RWPE1 (cell line): Measurements from ENCODE around the gene DSCAML1.
A peak's percentile ranks its signal among the peaks of the same experiment; 100 is the strongest.

ENCODE experiments used
- CTCF ChIA-PET: fragments of 350-600 bp; sonication (Branson Sonifier 250); formaldehyde crosslinking; extraction: SDS; loops from one replicate; lab custom pipeline; 2021; lab: Yijun Ruan, JAX
- POLR2A ChIA-PET: fragments of 400-600 bp; formaldehyde crosslinking; extraction: SDS; loops from one replicate; lab custom pipeline; 2020; ENCODE audit warnings: antibody characterized with exemption; ENCODE audit not compliant: low non-redundant PET; lab: Yijun Ruan, JAX
- DNase-seq: peaks from one replicate; pipeline ENCODE4 v3.0.0; 2012; ENCODE audit warnings: low spot score
- H3K27ac ChIP-seq: fragments of 450-650 bp; 2 replicates; pipeline ENCODE4 v1.5.1; 2017
- TF ChIP-seq, protein P1 (sequence below): fragments of 450-650 bp; conservative IDR thresholded peaks from 2 replicates; pipeline ENCODE4 v1.5.1; 2017; ENCODE audit warnings: low read depth, mild to moderate bottlenecking

DSCAML1 gene

DNA sequence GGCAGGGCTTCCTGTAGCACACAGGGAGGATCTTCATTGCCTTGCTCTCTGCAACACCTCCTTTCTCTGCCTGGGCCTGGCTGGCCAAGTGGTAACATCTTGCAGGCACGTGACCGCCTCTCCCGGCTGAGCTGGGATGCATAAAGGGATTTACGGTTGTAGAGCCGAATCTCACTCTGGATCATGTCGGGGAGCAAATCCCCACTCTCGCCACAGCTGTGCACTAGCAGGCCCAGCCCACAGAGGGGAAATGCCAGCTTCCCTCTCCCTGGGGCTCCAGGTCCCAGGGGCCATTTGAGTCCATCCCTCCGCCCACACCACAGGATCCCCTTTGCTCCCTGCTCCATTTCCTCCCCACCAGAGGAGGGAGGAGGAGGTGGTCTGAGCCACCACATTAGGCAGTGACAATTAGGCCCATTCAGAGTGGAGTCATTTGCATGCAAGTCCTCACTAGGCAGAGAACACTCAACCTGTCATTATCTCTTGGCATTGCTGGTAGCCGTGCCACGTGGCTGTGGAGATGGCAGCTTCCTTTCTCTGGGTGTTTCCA, 196.7 kb downstream of the DSCAML1 start:
- no peak overlapping the region for H3K27ac ChIP-seq
- ChIA-PET POLR2A (no interaction called here), CTCF (no interaction called here)
- TF ChIP-seq, protein P1, sequence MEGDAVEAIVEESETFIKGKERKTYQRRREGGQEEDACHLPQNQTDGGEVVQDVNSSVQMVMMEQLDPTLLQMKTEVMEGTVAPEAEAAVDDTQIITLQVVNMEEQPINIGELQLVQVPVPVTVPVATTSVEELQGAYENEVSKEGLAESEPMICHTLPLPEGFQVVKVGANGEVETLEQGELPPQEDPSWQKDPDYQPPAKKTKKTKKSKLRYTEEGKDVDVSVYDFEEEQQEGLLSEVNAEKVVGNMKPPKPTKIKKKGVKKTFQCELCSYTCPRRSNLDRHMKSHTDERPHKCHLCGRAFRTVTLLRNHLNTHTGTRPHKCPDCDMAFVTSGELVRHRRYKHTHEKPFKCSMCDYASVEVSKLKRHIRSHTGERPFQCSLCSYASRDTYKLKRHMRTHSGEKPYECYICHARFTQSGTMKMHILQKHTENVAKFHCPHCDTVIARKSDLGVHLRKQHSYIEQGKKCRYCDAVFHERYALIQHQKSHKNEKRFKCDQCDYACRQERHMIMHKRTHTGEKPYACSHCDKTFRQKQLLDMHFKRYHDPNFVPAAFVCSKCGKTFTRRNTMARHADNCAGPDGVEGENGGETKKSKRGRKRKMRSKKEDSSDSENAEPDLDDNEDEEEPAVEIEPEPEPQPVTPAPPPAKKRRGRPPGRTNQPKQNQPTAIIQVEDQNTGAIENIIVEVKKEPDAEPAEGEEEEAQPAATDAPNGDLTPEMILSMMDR: no peak
- no peak for DNase-seq

DNA sequence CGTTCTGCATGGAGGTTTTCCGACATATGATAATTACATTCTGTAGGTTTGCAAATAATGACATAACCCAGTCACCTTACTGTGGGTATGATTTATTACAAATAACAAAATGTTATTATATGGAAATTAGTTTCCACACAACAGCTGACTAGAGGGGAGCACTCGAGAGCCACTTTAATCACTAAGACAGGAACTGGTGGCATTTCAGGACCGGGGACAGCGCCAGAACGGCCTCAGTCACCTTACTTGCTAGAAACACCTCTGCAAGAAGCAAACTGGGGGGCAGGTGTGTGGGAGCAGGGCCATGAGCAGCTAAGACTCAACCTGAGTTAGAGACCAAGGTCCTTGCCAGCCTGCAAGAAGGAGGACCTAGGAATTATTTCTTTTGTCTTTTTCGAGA, 199.9 kb downstream of the DSCAML1 start:
- ChIA-PET POLR2A (no interaction called here), CTCF (no interaction called here)
- DNase-seq: peak; percentile 51
- TF ChIP-seq, protein P1: no peak
- no peak overlapping the region for H3K27ac ChIP-seq

DNA sequence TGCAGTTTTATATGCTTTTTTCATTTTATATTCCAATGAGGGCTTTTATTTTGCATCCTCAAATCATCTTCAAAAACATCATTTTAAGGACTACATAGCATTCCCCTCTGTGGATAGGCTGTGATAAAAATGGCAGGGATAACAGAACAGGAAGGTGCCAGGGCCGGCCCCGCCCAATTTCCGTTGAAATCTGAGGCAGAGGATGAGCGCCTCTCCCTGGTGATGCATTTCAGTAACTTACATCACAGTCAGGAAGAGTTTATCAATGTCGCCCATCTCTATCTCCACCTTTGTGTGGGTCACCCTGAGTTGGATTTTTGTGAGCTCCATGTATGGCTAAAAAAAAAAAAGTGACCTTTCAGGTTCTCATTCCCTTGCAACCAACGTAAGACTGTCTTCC, 201.6 kb downstream of the DSCAML1 start:
- POLR2A ChIA-PET: no interaction called here
- DNase-seq: no peak
- TF ChIP-seq, protein P1: no peak
- no peak overlapping the region for H3K27ac ChIP-seq
- CTCF ChIA-PET: interaction anchor here (0.5 kb wide), 1 partner anchor 1402 kb away, joined by 4 read pairs; no protein-coding TSS in a partner anchor

DNA sequence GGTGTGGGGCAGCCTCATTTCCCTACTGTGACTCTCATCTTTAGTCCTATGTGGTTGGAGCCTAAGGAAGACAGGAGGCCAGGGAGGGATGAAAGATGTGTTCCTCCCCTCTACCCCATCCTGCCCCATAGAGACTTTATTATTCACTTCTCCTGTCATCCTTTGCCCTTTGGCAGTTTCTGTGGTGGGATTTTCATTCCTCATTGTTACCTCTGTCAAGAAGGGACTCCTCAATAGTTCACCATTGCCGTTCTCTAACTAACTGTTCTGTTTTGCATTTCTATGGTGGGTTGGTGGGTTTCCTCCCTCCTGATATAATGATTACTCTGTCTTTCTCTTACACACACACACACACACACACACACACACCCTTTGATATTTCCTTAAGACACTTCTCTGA, 202.3 kb downstream of the DSCAML1 start:
- POLR2A ChIA-PET: no interaction called here
- DNase-seq: no peak
- CTCF ChIA-PET: no interaction called here
- no peak overlapping the region for H3K27ac ChIP-seq
- TF ChIP-seq, protein P1: no peak

DNA sequence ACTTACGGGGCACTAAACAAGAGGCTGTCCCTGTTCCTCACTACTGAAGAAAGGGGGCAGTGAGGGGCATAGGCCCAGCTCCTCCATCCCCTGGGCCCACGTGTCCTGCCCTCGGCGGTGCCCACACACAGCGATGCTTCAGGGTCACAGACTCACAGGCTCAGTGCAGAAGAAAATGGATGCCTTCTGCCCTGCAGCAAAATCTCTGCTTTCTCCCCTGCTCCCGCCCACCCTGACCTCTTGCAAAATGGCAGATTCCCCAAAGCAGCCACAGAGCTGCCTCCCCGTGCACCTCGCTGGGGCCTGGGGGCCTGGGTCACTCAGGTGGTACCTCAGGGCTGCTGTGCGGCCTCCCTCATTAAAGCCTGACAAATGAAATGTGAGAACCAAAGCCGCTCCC, 204.0 kb downstream of the DSCAML1 start:
- POLR2A ChIA-PET: no interaction called here
- TF ChIP-seq, protein P1: no peak
- no peak overlapping the region for H3K27ac ChIP-seq
- DNase-seq: no peak
- CTCF ChIA-PET: no interaction called here

DNA sequence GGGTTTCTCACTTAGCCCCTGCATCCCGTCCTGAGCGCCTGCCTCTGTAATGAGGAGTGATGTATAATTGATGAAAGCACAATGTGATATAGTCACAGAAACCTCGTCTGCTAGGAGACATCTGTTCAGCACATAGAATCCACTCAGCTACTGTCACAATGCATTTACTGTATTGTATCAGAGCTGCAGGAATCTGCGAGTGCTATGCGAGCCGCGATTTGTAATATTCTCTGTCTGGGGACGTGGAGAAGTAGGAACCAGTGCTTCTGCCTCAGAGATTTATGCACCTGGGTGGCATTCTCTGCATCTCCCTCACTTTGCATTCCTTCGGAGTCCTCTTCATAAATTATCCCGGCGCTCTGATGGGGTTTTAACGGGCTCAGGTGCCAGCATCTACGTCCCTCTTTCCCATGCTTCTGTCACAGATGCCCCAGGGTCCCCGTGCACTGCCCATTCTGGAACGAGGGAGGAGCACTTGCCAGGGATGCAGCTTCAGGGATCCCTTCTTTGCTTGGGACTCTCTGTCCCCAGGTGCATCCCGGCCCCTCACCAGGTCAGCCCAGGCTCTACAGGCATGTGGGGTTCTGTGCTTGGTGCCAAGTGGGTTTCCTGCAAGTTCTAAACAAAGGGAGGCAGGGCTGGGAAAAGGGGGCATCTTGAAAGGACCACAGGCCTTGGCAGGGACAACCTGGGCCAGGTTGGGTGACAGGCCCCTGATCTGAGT, 205.5 kb downstream of the DSCAML1 start:
- H3K27ac ChIP-seq: no peak overlapping the region
- ChIA-PET CTCF (interaction anchor here (0.8 kb wide), 1 partner anchor 12 kb away, joined by 3 read pairs; no protein-coding TSS in a partner anchor), POLR2A (no interaction called here)
- TF ChIP-seq, protein P1: no peak
- DNase-seq: no peak
